Gastrocnemius medialis (tissue), 4 donors: ENCODE results near the gene IL37. TPM values are rescaled to one million over a fixed set of nuclear protein-coding genes. Genes with fewer than 3 reads are reported as not detected.

Source experiments
- ATAC-seq, 2 donors: fragments of 150-250 bp; one replicate each; pipeline ENCODE4 v1.9.1; 2016
- DNase-seq, 2 donors: peaks; one replicate each; pipeline ENCODE4 v3.0.0-alpha.2; 2019
- H3K27ac ChIP-seq, 4 donors: fragments of 200-600 bp; sonication (generic); 1 replicate in 1 of 4; 2 replicates in 3 of 4; pipeline ENCODE4 v1.5.1; 2016 to 2018; ENCODE audit warnings: mild to moderate bottlenecking in 2 of 4, moderate library complexity in 1 of 4
- H3K27me3 ChIP-seq, 3 donors: fragments of 200-600 bp; sonication (generic) in 2 of 3; 1 replicate in 1 of 3; 2 replicates in 2 of 3; pipeline versions ENCODE4 v1.5.1 to v1.6.0; 2016 to 2019; ENCODE audit warnings: mild to moderate bottlenecking in 1 of 3, moderate library complexity in 1 of 3
- H3K36me3 ChIP-seq, 2 donors: fragments of 200-600 bp; sonication (generic) in 1 of 2; one replicate each; pipeline ENCODE4 v1.5.1; 2017 to 2018
- H3K4me1 ChIP-seq, 2 donors: fragments of 200-600 bp; sonication (generic) in 1 of 2; one replicate each; pipeline ENCODE4 v1.5.1; 2016 to 2017; ENCODE audit warnings: mild to moderate bottlenecking in 2 of 2
- H3K4me3 ChIP-seq, 4 donors: fragments of 200-600 bp; sonication (generic) in 3 of 4; 1 replicate in 1 of 4; 2 replicates in 3 of 4; pipeline ENCODE4 v1.5.1; 2016 to 2019; ENCODE audit warnings: mild to moderate bottlenecking in 2 of 4
- H3K9me3 ChIP-seq, 3 donors: fragments of 200-600 bp; sonication (generic) in 2 of 3; 1 replicate in 1 of 3; 2 replicates in 2 of 3; pipeline ENCODE4 v1.5.1; 2016 to 2019
- POLR2A ChIP-seq, 2 donors: fragments of 450-650 bp; IDR thresholded peaks; one replicate each; pipeline ENCODE4 v1.6.1; 2017; ENCODE audit warnings: antibody characterized with exemption in 2 of 2, mild to moderate bottlenecking in 2 of 2, moderate library complexity in 2 of 2
- in situ Hi-C, 4 donors: fragments of 200-750 bp; cut with MboI; loops; one replicate each; pipeline versions ENCODE4 v1.15.0 to v1.8.0; 2017; ENCODE audit warnings: low sequenced_read_pairs in 4 of 4
- intact Hi-C: fragments of 100-400 bp; cut with DNase I; formaldehyde crosslinking; loops from one replicate; pipeline ENCODE4 v1.15.1; 2023; ENCODE audit warnings: low total_unique reads
- total RNA-seq, 4 donors: library from RNA; depleted of rRNA; stranded (reverse); fragments of >200 nt; gene quantifications; one replicate each; pipeline versions ENCODE4 v1.1.0 to v1.2.3, GENCODE V29; 2016
- TF ChIP-seq, protein P1 (sequence below), 5 experiments: fragments of 450-650 bp in 3 of 5; fragments of 200-600 bp in 2 of 5; sonication (generic) in 2 of 5; IDR thresholded peaks in 4 of 5; conservative IDR thresholded peaks in 1 of 5; 1 replicate in 4 of 5; 2 replicates in 1 of 5; pipeline ENCODE4 v1.5.1; 2016 to 2019; ENCODE audit warnings: antibody characterized with exemption in 5 of 5, mild to moderate bottlenecking in 3 of 5, moderate library complexity in 3 of 5

IL37 gene, protein sequence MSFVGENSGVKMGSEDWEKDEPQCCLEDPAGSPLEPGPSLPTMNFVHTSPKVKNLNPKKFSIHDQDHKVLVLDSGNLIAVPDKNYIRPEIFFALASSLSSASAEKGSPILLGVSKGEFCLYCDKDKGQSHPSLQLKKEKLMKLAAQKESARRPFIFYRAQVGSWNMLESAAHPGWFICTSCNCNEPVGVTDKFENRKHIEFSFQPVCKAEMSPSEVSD
- not detected for total RNA-seq

DNA sequence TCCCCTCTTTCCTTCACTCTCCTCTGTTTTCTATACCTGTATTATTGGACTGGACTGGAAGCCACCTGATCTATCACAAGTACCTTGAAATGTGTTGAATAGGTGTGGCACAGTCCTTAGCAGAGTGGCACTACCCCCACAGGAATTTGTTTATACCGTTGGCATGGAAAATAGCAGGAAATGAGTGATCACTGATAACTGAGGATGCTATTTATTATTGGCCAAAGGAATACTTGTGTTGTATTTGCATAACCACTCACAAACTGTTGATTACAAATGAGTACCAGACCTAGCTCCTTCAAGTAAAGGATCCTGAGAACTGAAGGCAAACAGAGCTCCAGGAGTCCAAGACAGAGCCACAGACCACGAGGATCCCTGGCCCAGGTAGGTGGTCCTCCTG lies at the start of gene IL37:
IL37 (plus strand) TSS at position 301 of the 400 bp plus-strand sequence. CDS start 1,848 bp downstream, outside the sequence.
- Histone ChIP-seq H3K4me1 (no peaks in the 10 kb centered on the region), H3K27me3 (no peaks in the 10 kb centered on the region), H3K27ac (no peak within 1 kb of the TSS), H3K36me3 (no peaks in the 10 kb centered on the region), H3K9me3 (no peaks in the 10 kb centered on the region), H3K4me3 (no peak within 1 kb of the TSS)
- DNase-seq = no peak
- intact Hi-C loops (no loop called here), in situ Hi-C loops (no loop called here)
- TF ChIP-seq, protein P1, sequence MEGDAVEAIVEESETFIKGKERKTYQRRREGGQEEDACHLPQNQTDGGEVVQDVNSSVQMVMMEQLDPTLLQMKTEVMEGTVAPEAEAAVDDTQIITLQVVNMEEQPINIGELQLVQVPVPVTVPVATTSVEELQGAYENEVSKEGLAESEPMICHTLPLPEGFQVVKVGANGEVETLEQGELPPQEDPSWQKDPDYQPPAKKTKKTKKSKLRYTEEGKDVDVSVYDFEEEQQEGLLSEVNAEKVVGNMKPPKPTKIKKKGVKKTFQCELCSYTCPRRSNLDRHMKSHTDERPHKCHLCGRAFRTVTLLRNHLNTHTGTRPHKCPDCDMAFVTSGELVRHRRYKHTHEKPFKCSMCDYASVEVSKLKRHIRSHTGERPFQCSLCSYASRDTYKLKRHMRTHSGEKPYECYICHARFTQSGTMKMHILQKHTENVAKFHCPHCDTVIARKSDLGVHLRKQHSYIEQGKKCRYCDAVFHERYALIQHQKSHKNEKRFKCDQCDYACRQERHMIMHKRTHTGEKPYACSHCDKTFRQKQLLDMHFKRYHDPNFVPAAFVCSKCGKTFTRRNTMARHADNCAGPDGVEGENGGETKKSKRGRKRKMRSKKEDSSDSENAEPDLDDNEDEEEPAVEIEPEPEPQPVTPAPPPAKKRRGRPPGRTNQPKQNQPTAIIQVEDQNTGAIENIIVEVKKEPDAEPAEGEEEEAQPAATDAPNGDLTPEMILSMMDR (IDR thresholded peaks at IDR 0.05 in 4 of 5, conservative IDR thresholded peaks at IDR 0.05 in 1 of 5) = no peak
- TF ChIP-seq POLR2A (IDR thresholded peaks at IDR 0.05) = no peak
- ATAC-seq = no peak

DNA sequence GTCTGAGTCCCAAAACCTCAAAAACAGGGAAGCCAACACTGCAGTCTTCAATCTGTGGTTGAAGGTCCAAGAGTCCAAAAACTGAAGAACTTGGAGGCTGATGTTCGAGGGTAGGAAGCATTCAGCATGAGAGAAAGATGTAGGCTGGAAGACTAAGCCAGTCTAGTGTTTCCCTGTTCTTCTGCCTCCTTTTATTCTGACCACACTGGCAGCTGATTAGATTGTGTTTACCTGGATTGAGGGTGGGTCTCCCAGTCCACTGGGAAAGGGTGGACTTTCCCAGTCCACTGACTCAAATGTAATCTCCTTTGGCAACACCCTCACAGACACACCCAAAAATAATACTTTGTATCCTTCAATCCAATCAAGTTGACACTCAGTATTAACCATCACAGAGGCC lies 46.9 kb upstream of the IL37 start:
- in situ Hi-C loops = no loop called here
- Histone ChIP-seq H3K4me3 (no peak overlapping the region), H3K4me1 (no peaks in the 10 kb centered on the region), H3K27ac (no peak overlapping the region), H3K27me3 (no peaks in the 10 kb centered on the region), H3K9me3 (no peaks in the 10 kb centered on the region), H3K36me3 (no peaks in the 10 kb centered on the region)
- intact Hi-C loops = no loop called here
- TF ChIP-seq, protein P1 (IDR thresholded peaks at IDR 0.05 in 4 of 5, conservative IDR thresholded peaks at IDR 0.05 in 1 of 5) = no peak
- TF ChIP-seq POLR2A (IDR thresholded peaks at IDR 0.05) = no peak
- ATAC-seq (no peak), DNase-seq (no peak)

DNA sequence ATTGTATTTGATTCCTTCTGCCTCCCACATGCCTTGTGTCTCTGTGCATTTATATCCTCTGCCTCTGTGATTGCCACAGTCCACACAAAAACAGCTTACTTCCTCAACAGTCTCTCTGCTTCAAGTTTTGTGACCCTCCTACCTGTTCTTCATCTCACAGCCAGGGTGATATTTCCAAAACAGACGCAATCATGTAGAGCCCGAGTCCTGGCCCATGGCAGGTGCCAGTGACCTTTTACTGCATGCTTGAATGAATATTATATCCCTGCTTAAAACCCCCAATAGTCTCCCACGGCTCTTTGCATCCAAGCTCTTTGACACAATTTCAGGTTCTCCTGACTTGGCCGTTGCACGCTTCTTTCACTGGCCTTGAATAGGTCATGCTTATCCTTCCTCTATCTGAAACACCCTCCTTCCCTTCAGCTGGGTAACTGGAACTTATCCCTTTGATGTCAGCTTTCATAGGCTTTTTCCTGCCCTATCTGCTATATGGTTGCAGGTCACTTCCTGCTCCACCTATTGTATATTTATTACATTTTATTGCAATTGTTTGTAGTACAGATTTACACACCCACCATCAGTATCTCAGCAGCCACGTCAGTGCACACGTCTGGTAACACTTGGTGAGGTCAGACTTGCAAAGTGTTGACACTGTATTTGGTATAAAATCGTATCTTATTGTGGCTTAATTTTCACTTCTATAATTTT lies 44.7 kb upstream of the IL37 start:
- no peak for ATAC-seq
- in situ Hi-C loops = no loop called here

DNA sequence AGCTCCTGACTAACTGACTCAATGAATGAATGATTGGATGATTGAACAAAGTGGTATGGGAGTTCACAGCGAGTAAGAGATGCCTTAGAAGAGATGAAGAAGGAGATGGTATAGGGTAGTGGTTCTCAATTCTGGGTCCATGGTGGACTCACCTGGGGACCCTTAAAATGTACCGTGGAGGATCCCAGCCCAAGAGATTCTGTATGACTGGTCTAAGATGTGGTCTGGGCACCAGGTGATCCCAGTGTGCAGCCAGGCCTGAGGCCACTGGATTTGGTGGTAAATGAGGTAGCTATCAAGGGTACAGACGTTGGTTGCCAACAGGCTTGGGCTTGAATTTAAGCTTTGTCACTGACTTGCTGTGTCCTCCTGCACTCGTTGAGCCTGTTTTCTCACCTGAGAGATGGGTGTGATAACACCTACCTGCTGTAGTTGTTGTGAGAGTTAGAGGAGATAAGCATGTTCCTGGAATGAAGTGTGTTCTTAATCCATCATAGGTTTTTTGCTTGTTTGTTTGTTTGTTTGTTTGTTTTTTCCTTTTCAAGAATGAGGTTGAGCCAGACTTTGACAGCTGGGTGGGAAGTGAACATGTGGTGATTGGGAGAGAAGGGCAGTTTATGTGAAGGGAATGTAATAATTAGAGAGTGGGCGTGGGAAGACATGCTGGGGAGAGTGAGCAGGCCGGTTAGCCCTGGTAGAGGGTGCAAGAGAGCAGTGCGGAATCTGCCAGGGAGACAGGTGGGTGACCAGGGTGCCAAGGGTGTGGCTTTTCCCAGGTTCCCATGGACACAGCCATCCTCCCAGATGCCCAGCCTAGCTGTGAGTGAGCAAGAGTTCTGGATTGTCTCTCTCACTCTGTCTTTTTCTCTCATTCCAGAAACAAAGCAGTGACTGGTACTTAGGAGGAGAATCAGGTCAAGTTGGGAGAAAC lies 43.0 kb upstream of the IL37 start:
- ATAC-seq = no peak
- Histone ChIP-seq H3K9me3 (no peaks in the 10 kb centered on the region), H3K36me3 (no peaks in the 10 kb centered on the region), H3K4me1 (peaks cover 0 to 9% of the 10 kb centered on the region in 2 donors), H3K27ac (no peak overlapping the region), H3K27me3 (peaks cover 0 to 3% (median 0%) of the 10 kb centered on the region in 3 donors), H3K4me3 (no peak overlapping the region)
- in situ Hi-C loops = no loop called here
- intact Hi-C loops = no loop called here
- TF ChIP-seq POLR2A (IDR thresholded peaks at IDR 0.05) = no peak
- TF ChIP-seq, protein P1 (IDR thresholded peaks at IDR 0.05 in 4 of 5, conservative IDR thresholded peaks at IDR 0.05 in 1 of 5) = no peak
- no peak for DNase-seq

More for the DNA sequence above, 44.7 kb upstream of the IL37 start:
- no peak for DNase-seq
- Histone ChIP-seq H3K4me1 (peaks cover 0 to 9% of the 10 kb centered on the region in 2 donors), H3K27me3 (no peaks in the 10 kb centered on the region), H3K36me3 (no peaks in the 10 kb centered on the region), H3K4me3 (no peak overlapping the region), H3K27ac (no peak overlapping the region), H3K9me3 (no peaks in the 10 kb centered on the region)
- no peak for TF ChIP-seq POLR2A (IDR thresholded peaks at IDR 0.05)
- TF ChIP-seq, protein P1 (IDR thresholded peaks at IDR 0.05 in 4 of 5, conservative IDR thresholded peaks at IDR 0.05 in 1 of 5) = no peak
- intact Hi-C loops = no loop called here
